AG08395 (cell line): ENCODE results near the gene CABP2.
"Not testable (repeated sequence)": the region's sequence is repeated elsewhere in the genome, so short reads cannot be mapped to it uniquely, and the experiment has no call there.

Source experiments
- DNase-seq: peaks from one replicate; pipeline ENCODE4 v3.0.0; 2012; ENCODE audit warnings: mixed read lengths, low spot score

CABP2 gene

DNA sequence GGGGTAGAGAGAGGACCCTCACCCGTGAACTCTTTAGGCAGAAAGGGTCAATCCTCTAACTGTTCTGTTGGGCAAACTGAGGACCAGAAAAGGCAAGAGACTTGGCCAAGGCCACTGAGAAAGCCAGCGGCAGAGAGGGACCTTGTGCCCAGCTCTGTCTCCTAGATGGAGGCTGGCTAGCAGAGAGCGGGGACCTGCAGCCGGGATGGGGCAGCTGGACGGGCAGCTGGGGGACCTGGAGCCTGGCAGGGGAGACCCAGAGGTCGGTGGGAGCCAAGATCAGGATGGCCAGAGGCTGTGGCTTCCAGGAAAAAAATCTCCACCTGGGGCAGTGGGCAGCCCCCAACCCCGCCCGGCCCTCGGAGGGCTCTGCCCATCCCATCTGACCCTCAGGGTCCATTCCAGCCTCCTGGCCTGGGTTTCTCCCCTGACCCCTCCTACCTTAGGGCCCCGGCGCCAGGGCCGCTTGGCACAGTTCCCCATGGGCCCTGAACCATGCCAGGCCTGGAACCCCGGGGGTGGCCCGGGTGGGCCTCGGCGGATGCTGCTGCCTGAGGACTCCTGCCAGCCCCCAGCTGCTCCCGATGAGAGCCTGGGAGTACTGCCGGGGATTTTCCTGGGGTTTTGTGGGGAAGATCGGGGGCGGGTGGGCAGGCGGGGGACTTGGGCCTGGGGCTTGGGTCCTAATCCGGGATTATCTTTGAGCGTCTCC, at the start of gene CABP2:
TSS of gene CABP2 (minus strand) at position 603 of the 712 bp plus-strand sequence. CDS start at position 483, 120 bp downstream.
- no peak for DNase-seq

DNA sequence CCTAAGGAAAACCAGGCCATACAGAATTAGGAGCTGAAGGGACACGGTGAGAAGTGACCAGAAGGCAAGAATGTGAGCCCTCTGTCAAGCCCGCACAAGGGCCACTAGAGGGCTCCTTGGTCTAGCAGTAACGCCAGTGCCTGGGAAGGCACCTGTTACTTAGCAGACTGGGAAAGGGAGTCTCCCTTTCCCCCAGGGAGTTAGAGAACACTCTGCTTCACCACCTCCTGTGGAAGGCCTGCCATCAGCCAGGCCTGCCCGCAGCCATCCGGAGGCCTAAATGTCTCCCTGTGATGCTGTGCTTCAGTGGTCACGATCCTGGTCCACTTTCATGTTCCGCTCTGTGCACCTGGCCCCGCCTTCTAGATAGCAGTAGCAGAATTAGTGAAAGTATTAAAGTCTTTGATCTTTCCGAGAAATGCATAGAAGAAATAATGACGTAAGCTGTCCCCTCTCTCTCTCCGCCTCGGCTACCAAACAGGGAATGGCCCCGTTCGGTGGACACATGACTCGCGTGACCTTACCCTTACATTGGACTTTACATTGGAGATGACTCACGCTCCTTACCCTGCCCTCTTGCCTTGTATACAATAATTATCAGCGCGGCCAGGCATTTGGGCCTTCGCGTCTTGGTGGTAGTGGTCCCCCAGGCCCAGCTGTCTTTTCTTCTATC, 49.6 kb upstream of the CABP2 start:
- no peak for DNase-seq

DNA sequence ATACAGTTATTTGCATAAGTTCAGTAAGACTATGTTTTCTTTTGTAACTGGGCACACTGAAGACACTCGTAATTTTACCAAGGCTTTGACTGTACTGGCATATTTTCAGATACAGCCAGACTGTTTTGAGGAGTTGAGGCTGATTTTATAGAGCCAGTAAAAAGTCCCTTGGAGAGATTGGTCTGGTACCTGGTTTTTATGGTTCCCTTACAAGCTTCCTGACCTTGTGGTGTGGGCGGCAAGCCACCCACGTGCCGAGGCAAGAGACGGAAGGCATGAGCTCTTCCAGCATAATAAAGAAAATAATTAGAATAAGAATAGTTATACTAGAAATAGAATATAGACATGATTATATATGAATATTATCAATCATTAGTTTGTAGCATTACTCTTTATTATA, 49.1 kb upstream of the CABP2 start:
- DNase-seq, result no peak

DNA sequence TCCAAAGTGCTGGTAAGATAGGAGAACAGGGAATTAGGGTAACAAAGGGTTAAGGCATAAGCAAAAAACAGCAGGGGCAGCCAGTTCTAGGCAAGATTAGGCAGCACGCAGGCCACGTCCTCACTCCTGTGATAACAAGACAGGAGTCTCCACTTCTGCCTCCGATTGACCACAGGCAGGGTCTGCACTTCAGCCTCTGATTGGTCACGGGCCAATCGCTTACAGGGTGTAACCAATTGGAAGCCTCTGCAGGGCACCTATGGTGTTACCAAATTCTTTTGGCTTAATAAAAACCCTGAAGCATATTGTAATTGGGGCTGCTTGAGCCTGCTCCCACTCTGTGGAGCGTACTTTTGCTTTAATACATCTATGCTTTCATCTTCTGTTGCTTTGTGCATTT, 48.2 kb upstream of the CABP2 start:
- DNase-seq, result no peak

DNA sequence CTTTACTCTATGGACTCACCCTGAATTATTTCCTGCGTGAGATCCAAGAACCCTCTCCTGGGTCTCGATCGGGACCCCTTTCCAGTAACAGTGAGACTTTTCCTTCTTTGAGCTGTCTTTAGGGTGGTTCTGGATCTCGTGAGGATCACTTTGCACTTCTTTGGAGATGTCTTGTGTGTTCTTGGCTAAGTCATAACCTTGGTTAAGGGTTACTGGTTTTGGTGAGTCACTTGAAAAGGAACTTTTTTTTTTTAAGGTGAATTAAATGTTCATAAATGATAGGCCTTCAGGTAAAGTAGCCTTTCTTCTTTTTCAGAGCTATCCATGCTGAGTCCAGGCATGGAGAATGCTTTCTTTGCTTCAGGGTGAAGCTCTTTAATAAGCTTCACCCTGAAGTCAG, 41.0 kb upstream of the CABP2 start:
- DNase-seq, result no peak

DNA sequence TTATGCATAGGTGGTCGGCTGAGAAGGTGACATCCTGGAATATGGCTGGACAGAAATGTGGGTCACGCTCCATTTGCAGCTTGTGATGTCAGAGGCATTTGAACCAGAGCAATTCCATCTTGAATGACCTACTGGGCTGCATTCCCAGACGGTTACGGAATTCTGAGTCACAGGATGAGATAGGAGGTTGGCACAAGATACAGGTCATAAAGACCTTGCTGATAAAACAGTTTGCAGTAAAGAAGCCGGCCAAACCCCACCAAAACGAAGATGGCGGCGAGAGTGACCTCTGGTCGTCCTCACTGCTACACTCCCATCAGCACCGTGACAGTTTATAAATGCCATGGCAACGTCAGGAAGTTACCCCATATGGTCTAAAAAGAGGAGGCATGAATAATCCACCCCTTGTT, 40.5 kb upstream of the CABP2 start:
- peak; percentile 68 for DNase-seq

DNA sequence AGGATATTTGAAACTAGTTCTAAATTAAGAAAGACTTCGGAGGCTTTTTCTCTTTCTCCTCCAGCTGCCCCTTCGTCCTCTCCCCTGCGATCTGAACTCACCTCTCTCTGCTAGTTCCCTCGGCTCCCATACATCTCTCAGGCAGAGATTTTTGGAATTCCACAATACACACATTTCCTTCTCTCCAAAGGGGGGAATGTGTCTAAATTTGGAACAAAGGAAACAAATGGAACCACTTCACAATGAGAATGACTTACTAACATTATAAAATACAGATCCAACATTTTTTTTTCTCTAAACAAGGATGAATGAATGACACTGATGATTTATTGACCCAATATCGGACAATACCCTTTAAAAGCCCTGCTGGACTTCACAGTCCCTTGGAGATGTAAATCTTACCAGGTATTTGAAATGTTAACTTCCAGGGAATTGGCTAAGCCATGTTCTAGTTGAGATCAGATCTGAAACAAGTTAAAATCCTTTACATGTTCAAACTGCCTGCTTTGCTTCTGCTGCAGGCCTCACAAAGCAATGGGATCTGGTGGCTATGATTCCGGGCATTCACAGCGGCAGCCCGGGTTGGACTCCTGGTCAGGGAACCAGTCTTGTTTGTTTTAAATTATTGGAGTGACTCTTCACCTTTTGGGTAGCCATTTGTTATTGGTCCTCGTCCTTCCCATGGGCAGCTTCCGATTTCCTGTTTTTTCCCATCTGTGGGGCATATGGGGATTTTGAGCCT, 39.9 kb upstream of the CABP2 start:
- no peak for DNase-seq

DNA sequence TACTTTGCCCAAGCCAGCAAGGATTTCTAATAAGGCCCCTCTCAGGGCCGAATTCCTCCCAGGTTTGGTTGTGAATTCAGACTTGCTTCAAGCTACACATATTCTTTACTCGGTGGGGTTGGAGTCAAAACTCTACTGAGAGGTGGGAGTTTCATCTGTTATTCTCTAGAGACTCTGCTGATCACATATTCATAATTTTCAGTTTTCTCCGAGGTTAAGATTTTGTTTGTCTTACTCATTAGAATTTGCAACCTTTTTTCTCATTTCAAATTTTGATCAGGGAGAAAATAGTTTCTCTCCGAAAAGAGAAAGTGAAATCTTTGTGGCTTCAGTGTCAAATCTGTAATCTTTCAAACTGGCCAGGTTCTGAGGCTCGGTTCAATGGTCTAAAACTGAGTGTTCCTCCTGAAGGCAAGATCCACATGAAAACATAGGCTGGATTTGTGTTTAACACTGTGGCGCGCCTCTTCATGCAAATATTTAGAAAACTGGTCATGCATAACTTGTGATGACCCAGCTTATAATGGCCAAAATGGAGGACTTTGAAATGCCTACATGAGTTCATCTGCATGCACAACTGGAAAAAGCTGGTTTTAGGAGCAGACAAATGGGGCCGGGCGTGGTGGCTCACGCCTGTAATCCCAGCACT, 38.8 kb upstream of the CABP2 start:
- DNase-seq, result no peak

DNA sequence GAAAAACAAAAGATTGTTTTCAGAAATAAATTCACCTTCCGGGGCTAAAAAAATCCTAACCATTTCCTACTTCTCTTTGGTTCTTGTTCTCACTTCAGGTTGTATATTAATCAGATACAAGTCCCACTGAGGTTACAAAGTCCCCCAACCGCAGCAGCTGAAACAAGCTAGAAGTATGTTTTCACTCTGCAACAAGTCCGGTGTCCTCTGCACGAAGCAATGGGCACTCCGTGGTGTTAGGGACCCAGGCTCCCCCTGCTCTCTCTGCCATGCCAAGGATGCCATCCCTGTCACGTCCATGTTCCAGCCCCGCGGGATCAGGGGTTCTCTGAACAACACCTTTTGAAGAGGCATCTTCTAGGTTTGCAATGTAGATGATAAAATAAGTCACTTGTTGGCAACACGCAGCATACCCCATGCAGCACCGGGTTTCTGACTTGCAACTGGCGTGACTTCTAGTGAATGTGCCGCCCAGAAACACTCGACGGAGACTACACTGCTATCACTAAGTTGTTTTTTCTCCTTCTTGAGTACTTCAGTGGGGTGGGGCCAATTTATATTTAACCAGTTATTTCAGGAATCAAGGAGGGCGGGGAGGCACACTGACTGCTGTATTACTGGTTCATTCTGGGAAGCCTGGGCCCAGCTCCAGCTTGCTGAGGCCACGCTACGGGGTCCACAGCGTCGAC, 35.0 kb upstream of the CABP2 start:
- DNase-seq, result no peak

DNA sequence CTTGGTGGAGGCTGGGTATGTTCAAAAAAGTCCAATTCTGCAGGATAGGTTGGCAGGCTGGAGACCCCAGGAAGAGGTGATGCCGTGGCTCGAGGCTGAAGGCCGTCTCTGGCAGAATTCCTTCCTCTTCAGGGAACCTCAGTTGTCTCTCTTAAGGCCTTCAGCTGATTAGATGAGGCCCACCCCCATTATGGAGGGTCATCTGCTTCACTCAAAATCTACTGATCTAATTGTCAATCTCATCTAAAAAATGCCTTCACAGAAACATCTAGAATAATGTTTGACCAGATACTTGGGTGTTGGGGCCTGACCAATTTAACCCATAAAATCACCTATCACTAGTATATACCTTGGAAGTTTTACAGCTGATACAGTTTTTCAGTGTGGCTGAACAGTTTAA, 33.0 kb upstream of the CABP2 start:
- no peak for DNase-seq

DNA sequence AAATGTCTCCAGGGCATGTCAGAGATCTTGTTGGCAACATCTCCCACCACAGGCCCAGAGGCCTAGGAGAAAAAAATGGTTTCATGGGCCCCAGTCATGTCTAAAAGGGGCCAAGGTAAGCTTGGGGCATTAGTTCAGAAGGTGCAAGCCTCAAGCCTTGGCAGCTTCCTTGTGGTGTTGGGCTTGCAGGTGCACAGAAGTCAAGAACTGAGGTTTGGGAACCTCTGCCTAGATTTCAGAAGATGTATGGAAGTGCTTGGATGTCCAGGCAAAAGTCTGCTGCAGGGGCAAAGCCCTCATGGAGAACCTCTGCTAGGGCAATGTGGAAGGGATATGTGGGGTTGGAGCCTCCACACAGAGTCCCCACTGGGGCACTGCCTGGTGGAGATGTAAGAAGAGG, 28.5 kb upstream of the CABP2 start:
- DNase-seq, result not testable (repeated sequence)

DNA sequence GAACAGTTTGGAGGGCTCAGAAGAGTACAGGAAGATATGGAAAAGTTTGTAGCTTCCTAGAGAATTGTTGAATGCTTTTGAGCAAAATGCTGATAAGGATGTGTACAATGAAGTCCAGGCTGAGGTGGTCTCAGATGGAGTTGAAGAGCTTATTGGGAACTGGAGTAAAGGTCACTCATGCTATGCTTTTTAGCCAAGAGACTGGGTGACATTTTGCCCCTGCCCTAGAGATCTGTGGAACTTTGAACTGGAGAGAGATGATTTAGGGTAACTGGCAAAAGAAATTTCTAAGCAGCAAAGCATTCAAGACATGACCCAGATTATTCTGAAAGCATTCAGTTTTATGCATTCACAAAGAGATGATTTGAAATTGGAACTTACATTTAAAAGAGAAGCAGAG, 27.9 kb upstream of the CABP2 start:
- DNase-seq, result no peak

DNA sequence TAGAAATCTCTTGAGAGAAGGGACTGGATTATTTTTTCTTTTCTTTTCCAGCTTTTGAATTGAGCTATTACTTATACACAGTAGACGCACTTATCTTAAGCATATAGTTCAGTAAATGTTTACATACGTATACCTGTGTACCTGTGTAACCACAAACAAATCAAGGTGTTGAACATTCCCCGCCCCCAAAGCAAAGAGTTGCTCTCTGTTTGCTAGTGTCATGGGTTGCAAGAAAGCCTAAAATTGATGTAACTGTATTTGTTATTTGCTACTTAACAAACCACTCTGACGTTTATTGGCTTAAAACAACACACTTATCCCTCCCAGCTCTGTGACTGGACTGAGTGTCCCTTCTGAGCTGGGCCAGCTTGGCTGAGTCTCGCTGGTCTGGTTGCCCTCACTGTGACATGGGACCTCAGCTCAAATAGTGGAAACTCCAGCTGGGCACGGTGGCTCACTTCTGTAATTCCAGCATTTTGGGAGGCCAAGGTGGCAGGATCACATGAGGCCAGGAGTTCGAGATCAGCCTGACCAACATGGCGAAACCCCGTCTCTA, 25.4 kb upstream of the CABP2 start:
- DNase-seq, result no peak

DNA sequence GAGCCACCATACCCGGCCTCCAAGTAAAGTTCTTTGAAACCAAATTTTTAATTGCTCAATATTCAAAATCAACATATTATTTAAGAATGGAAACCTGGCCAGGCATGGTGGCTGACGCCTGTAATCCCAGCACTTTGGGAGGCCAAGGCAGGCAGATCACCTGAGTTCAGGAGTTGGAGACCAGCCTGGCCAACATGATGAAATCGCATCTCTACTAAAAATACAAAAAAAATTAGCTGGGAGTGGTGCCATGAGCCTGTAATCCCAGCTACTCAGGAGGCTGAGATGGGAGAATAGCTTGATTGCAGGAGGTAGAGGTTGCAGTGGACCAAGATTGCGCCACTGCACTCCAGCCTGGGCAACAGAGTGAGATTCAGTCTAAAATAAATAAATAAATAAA, 24.9 kb upstream of the CABP2 start:
- DNase-seq, result not testable (repeated sequence)

DNA sequence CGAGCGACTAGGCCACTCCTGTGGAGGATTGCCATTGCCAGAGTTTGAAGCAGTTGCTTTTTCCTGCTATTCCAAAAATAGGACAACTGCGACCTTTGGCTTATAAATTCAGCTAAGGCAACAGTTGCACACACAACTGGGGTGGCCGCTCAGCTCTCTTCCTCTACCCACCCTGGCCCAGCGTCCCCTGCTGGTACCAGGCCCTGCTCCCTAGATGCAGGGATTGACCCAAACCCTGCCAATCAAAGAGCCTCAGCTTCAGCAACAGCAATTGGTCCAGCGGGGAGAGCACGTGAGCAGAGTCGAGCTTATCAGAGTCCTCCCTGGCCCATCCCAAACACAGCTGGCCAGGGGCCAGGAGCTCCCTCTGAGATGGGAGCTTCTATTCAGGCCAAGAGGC, 22.0 kb upstream of the CABP2 start:
- no peak for DNase-seq

DNA sequence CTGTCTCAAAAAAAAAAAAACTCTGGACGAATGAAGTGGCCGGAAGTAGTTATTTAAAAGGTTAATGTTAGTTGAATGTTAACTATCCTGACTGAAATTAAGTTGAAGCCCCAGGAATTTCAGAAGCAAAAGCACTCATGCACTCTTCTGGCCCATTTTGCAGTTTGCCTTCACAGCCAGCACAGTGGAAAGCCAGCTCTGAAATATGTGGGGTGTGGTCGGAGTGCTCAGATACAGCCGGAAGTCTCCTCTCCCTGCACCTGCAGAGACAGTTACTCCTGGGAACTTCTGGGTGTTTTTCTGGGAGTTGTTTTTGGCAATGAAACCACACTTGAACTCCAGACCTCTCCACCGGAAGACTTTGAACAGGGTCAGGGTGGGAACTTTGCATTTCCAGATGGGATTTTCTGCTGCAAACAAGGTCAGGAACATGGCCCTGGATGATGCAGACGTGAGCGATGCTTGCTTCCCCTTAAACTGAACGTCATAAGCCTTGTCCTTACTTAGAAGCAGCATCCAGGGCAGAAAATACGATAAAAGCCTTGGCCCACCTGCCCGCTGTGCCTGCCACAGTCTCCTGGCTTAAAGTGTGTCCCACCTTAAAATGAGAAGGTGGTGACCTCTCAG, 21.5 kb upstream of the CABP2 start:
- no peak for DNase-seq

DNA sequence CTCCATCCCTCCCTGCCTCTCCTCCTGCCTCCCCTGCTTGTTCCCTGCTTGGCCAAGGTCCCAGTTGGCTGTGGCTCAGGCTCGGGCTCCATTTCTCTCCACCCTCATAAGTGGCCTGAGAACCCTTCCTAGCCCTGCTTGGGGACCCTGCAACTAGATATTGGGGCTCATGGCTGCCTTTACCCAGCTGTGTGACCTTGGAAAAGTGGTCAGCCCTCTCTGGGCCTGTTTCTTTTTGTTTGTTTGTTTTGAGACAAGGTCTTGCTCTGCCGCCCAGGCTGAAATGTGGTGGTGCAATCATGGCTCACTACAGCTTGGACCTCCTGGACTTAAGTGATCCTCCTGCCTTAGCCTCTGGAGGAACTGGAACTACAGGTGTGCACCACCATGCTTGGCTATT, 20.3 kb upstream of the CABP2 start:
- DNase-seq, result no peak

DNA sequence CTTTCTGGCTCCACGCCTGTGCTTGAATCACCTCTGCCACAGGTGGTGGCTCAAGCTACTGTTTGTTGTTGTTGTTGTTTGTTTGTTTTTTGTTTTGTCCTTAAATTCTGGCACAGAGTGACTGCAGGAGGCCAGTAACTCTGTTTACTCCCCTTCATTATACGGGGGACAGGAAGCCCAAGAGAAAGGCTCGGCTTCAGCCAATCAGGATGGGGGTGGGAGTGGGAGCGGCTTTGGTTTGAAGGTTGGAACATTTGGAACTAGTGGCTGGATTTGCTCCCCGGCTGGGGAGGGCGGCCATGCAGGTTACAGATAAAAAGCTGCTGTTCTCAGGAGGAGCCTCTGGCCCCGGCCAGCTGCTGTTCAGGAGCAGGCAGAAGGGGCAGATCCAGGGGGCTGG, 19.7 kb upstream of the CABP2 start:
- DNase-seq, result no peak

DNA sequence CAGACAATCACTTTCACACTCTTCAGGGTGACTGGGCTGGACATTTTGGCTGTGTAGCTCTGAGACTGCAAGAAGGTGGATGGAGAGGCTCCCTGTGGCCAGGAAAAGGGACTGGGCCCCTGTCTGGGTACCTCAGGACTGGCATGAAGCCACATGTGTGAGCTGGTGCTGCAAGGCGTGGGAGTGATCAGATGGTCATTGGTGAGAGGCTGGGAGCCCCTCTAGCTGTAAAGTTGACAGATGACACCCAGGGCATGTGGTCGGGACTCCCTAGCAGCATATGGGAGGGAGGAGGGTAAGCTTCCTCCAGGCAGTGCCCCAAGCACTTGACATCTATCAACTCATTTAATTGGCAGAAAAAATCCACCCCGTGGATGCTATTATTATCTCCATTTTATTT, 18.9 kb upstream of the CABP2 start:
- DNase-seq, result no peak

DNA sequence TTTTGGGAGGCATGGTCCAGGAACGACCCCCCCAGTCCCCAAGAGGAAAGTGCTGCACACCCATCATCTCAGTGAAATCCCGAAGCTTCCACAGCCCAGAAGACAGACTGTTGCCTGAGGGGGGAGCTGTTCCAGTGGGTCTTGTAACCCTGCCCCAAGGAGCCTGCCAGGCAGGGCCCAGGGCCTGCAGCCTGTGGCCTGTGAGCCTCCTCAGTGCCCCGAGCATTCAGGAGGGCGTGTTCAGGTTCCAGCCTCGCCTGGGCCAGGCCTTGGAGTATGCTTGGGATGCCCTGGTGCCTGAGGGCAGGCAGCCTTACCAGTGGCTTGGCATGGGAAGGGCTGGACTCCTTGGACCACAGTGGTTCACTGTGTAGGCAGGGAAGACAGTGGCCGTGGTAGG, 18.0 kb upstream of the CABP2 start:
- no peak for DNase-seq

DNA sequence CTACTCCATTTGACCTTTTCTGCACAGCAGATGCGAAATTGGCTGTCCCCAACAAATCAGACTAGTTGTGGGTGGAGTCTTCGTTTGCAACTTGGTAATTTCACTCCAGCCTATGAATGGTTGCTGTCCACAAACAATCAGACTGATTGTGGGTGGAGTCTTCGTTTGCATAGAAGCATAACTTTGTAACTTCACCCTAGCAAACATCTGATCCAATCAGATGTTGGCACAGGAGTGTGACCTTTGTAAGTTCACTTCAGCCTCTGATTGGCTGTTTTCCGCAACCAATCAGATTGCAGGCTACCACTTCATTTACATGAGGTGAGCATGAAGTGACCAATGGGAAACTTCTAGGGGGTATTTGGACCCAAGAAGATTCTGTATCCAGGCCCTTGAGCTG, 16.3 kb upstream of the CABP2 start:
- DNase-seq, result no peak
